ENCODE data around the gene VAV2. TPM values are rescaled to one million over a fixed set of nuclear protein-coding genes. Genes with fewer than 3 reads are reported as not detected.

The VAV2 gene
- total RNA-seq, 4 donors from 2014 or later, result 15.0 to 25.7 (median 20.5) TPM

DNA sequence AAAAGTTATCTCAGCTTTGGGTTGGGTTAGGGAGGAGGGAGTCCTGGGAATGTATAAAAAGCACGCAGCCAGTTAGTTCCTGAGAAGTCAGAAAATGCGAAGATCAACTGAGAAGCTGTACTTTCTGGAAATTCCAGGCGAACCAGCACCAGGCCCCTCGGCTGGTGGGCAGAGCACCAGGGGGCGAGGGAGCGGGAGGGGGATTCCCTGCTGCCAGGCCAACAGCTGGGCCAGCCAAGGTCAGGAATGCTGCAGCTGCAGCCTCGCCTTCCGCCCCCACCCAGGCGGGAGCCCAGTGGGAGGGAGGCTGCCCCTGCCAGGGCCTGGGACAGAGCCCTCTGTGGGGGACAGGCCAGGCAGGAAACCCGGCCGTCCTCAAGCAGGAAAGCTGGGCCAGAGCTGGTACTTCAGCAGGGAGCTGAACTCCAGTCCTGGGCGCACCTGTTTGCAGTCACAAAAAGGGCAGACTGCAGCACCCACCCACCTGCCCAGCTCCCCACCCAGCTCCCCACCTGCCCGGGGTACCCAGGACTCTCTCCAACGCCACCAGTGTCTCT is 35.5 kb downstream of the VAV2 start:
- no peak overlapping the region for H3K4me3 ChIP-seq (replicated peaks in 1 of 3)
- no peaks in the 10 kb centered on the region for H3K9me3 ChIP-seq
- peak overlapping the region; percentile 36 to 68 (median 41) for H3K27ac ChIP-seq
- peaks cover 27 to 61% of the 10 kb centered on the region in 2 donors for H3K4me1 ChIP-seq
- peak; percentile 57 to 63 for DNase-seq
- H3K27me3 ChIP-seq, result no peaks in the 10 kb centered on the region
- 25 to 32% methylated on average over 14 of the region's 14 CpGs for WGBS, 2 donors
- no peaks in the 10 kb centered on the region for H3K36me3 ChIP-seq
- TF ChIP-seq, protein P1, sequence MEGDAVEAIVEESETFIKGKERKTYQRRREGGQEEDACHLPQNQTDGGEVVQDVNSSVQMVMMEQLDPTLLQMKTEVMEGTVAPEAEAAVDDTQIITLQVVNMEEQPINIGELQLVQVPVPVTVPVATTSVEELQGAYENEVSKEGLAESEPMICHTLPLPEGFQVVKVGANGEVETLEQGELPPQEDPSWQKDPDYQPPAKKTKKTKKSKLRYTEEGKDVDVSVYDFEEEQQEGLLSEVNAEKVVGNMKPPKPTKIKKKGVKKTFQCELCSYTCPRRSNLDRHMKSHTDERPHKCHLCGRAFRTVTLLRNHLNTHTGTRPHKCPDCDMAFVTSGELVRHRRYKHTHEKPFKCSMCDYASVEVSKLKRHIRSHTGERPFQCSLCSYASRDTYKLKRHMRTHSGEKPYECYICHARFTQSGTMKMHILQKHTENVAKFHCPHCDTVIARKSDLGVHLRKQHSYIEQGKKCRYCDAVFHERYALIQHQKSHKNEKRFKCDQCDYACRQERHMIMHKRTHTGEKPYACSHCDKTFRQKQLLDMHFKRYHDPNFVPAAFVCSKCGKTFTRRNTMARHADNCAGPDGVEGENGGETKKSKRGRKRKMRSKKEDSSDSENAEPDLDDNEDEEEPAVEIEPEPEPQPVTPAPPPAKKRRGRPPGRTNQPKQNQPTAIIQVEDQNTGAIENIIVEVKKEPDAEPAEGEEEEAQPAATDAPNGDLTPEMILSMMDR (IDR thresholded peaks at IDR 0.05), result no peak
- TF ChIP-seq POLR2A (IDR thresholded peaks at IDR 0.05), result no peak
- intact Hi-C loops (cut with DNase I), result no loop called here

DNA sequence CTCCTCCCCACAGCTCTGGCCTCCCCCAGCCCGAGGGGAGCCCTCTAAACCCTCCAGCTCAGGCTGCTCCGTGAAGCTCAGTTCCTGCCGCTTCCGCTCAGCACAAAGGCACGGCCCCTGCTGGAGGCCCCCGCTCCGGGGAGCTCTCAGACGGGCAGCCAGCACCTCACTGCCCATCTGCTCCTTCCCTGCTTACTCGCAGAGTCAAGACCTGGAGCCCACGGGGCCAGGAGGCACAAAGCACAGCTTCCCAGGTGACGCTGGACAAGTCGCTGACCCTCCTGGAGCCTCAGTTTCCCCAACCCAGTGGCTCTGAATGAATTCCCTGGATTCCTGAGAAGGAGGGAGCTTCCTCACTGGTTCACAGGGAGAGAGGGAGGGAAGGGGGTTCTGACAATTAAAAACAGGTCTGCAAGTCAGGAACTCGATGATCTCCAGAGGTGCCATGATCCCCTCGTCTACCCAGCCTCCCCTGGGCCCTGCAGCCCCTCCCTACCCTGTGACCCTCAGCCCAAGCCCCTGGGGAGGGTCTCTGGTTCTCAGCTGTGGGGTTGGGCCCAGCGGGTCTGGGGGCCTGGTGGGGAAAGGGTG is 36.2 kb downstream of the VAV2 start:
- Histone ChIP-seq H3K27me3 (no peaks in the 10 kb centered on the region), H3K36me3 (no peaks in the 10 kb centered on the region), H3K27ac (peak overlapping the region; percentile 3 to 68 (median 36)), H3K9me3 (no peaks in the 10 kb centered on the region), H3K4me1 (peaks cover 27 to 66% of the 10 kb centered on the region in 2 donors), H3K4me3 (replicated peaks in 1 of 3) (no peak overlapping the region)
- TF ChIP-seq, protein P1 (IDR thresholded peaks at IDR 0.05), result no peak
- no peak for TF ChIP-seq POLR2A (IDR thresholded peaks at IDR 0.05)
- WGBS, 2 donors, result 36 to 54% methylated on average over 5 to 11 of the region's 15 CpGs
- peak in 1 of 2 donors; percentile 41 for DNase-seq
- intact Hi-C loops (cut with DNase I), result no loop called here

DNA sequence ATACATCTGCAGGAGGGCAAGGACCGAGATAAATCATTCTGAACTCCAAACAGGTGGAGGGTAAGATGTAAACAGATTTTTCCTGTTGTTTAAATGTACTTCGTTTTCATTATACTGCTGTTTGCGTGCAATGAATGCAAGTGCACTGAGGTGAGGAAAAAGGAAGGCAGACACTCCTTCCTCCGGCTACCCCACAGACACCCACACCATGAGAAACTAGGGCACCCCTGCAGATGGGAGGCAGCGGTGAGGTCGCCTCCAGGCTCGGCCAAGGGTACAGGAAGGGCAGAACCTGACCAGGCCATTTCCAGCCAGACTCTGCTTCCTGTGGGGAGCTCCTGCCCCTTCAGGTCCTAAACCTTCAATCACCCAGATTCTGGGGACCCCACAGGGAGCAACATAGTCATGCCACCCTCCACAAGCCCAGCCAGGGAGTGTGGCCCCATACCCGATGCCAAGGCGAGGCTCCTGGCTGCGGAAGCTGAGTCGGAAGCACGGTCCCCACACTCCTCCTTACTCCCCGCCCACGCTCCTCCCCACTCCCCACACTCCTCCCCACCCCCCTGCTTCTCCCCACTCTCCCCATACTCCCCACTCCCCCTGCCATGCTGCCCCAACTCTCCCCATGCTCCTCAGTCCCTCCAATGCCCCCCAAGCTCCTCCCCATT is 37.1 kb downstream of the VAV2 start:
- no peaks in the 10 kb centered on the region for H3K36me3 ChIP-seq
- intact Hi-C loops (cut with DNase I), result no loop called here
- no peaks in the 10 kb centered on the region for H3K27me3 ChIP-seq
- DNase-seq, result no peak
- 72 to 76% methylated on average over 14 of the region's 14 CpGs for WGBS, 2 donors
- H3K27ac ChIP-seq, result no peak overlapping the region
- no peaks in the 10 kb centered on the region for H3K9me3 ChIP-seq
- H3K4me3 ChIP-seq (replicated peaks in 1 of 3), result no peak overlapping the region
- H3K4me1 ChIP-seq, result peaks cover 27 to 59% of the 10 kb centered on the region in 2 donors
- TF ChIP-seq, protein P1 (IDR thresholded peaks at IDR 0.05), result no peak
- no peak for TF ChIP-seq POLR2A (IDR thresholded peaks at IDR 0.05)

DNA sequence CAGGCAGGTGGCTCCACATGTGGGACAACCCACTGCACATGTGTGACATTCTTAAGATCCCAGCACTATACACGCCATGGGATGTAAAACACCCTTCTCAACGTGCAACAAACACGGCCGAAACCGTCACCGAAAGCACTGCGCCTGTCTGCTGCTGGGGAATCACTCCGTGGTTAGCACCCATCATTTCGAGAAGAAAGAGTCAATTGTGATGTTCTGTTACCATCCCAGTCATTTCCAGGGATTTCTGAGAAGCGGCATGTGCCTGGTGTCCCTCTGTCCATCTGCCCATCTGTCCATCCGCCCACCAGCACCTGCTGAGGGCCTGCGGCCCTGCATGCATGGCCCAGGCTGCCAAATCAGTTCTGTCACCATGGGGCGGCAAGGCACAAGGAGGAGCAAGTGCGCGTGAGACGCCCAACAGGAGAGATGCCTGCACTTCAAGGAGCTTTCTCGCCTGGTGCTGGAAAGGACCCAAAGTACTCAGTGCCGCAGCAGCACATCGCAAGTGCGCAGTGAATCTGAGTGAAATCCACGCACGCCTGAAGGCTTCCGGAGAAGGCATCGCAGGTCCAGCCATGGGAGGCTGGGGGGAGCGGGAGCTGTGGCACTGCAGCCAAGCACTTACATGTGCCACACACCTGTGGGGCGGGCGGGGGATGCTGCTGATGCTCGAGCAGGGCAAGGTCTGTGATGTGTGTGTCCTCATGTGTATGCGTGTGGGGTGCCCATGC is 38.0 kb downstream of the VAV2 start:
- no peak for TF ChIP-seq POLR2A (IDR thresholded peaks at IDR 0.05)
- TF ChIP-seq, protein P1 (IDR thresholded peaks at IDR 0.05), result peak in 1 of 6 experiments; percentile 7
- H3K27me3 ChIP-seq, result no peaks in the 10 kb centered on the region
- WGBS, 2 donors, result 56 to 63% methylated on average over 24 to 26 of the region's 29 CpGs
- intact Hi-C loops (cut with DNase I), result no loop called here
- no peaks in the 10 kb centered on the region for H3K36me3 ChIP-seq
- H3K9me3 ChIP-seq, result no peaks in the 10 kb centered on the region
- H3K4me1 ChIP-seq, result peaks cover 27 to 51% of the 10 kb centered on the region in 2 donors
- no peak overlapping the region for H3K4me3 ChIP-seq (replicated peaks in 1 of 3)
- DNase-seq, result peak; percentile 91 to 93
- no peak overlapping the region for H3K27ac ChIP-seq
